Activated CD4-positive, alpha-beta T cell treated with anti-CD3 and anti-CD28 coated beads for 1 hour (primary cell): ENCODE measurements around the gene CDH1.
"Not testable (repeated sequence)": the region's sequence is repeated elsewhere in the genome, so short reads cannot be mapped to it uniquely, and the experiment has no call there.

Experiments used
- DNase-seq: peaks from one replicate; pipeline ENCODE4 v3.0.0-alpha.2; 2020

CDH1 gene

GRCh38 chr16:68764862-68765261 is 27.8 kb downstream of the CDH1 start:
- no peak for DNase-seq

- no peak for DNase-seq
Observed at GRCh38 chr16:68767581-68767980, 30.5 kb downstream of the CDH1 start.

GRCh38 chr16:68768175-68768574 is 31.1 kb downstream of the CDH1 start:
- no peak for DNase-seq

- no peak for DNase-seq
Observed at GRCh38 chr16:68768771-68769170, 31.7 kb downstream of the CDH1 start.

- no peak for DNase-seq
Observed at GRCh38 chr16:68770671-68771070, 33.6 kb downstream of the CDH1 start.

GRCh38 chr16:68772030-68772681 is 35.1 kb downstream of the CDH1 start:
- no peak for DNase-seq

GRCh38 chr16:68772871-68773270 is 35.8 kb downstream of the CDH1 start:
- no peak for DNase-seq

- DNase-seq: no peak
Observed at GRCh38 chr16:68774982-68775634, 38.0 kb downstream of the CDH1 start.

- no peak for DNase-seq
Observed at GRCh38 chr16:68776821-68777485, 39.9 kb downstream of the CDH1 start.

- no peak for DNase-seq
Observed at GRCh38 chr16:68778551-68779231, 41.6 kb downstream of the CDH1 start.

GRCh38 chr16:68779891-68780290 is 42.8 kb downstream of the CDH1 start:
- no peak for DNase-seq

- DNase-seq: no peak
Observed at GRCh38 chr16:68781784-68782183, 44.7 kb downstream of the CDH1 start.

- DNase-seq: no peak
Observed at GRCh38 chr16:68782198-68783174, 45.4 kb downstream of the CDH1 start.

- no peak for DNase-seq
Observed at GRCh38 chr16:68784226-68784625, 47.1 kb downstream of the CDH1 start.

GRCh38 chr16:68784721-68785120 is 47.6 kb downstream of the CDH1 start:
- no peak for DNase-seq

- no peak for DNase-seq
Observed at GRCh38 chr16:68785715-68786114, 48.6 kb downstream of the CDH1 start.

GRCh38 chr16:68786685-68787418 is 49.8 kb downstream of the CDH1 start:
- DNase-seq: no peak

GRCh38 chr16:68787419-68787807 is 50.3 kb downstream of the CDH1 start:
- DNase-seq: not testable (repeated sequence)

GRCh38 chr16:68790130-68790761 is 53.2 kb downstream of the CDH1 start:
- DNase-seq: no peak

- no peak for DNase-seq
Observed at GRCh38 chr16:68790944-68791343, 53.9 kb downstream of the CDH1 start.
